ENCODE results near the gene TRMT11.
"Not testable (repeated sequence)": the region's sequence is repeated elsewhere in the genome, so short reads cannot be mapped to it uniquely, and the experiment has no call there.

Gene TRMT11

GRCh38 chr6:125956506-125957390, 29.6 kb upstream of the TRMT11 start, which contains the start of gene HINT3:
Gene HINT3 (plus strand): TSS chr6:125956770. CDS start chr6:125956978, 208 bp downstream.
- DNase-seq = peak; percentile 93

DNA sequence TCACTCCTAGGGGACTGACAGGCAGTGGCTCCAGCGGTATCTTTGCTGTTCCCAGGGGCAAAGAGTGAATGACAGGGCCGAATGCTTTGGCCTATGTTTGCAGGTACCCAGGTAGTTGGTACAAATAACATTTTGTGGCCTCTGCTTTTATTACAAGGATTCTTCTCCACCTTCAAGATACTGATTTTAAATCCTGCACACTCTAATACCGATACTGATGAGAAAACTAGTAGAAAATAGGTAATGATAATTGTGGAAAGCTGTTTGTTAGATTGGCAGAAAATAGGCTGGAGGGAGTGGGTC, 29.0 kb upstream of the TRMT11 start:
- no peak for DNase-seq

- DNase-seq = no peak
These were observed 28.5 kb upstream of the TRMT11 start for GRCh38 chr6:125957845-125958244.

- no peak for DNase-seq
These were observed 27.3 kb upstream of the TRMT11 start for GRCh38 chr6:125959041-125959440.

- DNase-seq = no peak
These were observed 25.2 kb upstream of the TRMT11 start for GRCh38 chr6:125961117-125961516.

- DNase-seq = no peak
These were observed 23.3 kb upstream of the TRMT11 start for GRCh38 chr6:125962900-125963497.

DNA sequence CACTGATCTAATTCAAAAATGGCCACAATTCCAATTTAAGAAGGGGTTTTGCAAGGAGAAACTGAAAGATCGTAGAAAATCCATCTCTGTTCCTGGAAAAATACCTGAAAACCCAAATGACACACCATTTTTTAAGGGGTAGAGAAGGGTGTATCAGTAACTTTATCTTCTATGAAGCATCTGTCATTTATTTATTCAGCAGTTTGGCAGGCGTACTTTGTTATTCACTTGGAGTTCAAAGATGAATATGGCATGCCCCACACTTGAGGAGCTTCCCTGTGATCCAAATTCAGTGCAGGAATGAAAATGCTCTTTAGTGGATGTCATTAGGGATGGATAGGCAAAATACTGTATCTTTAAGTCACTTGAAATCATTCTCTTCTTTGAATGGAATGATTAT, 22.5 kb upstream of the TRMT11 start:
- DNase-seq = no peak

DNA sequence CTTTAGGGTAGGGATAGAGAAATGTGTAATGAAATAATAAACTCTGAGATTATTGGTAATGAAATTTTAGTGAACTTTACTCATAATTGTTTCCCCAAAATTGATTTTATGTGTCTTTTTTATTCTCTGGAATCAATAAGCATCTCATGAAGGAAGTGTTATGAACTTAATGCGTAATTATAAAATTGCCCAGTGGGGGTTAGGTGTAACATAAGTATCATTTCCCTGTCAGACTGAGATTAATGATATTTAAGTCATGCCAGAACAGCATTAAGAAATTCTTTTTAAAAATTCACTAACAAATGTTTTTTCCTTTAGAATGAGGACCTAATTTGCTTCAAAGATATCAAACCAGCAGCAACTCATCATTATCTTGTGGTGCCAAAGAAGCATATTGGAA, 19.8 kb upstream of the TRMT11 start:
- no peak for DNase-seq

GRCh38 chr6:125968493-125968892, 17.8 kb upstream of the TRMT11 start:
- DNase-seq = no peak

DNA sequence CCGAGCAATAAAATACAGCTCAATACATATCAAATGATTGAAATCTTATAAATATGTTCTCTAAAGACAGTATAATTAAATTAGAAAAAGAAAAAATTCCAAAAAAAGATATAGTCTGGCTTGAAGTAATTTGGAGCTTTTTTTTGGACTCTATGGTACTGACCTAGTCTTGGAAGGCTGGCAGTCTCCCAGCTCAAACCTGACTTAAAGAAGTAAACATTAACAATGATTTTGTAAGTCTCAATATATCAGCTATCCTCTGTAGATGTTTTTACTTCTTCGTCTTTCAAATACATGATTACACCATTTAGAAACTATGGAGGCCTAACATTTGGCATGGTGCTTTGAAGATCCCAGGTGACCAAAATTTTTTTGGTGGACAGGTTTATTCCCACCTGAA, 15.6 kb upstream of the TRMT11 start:
- DNase-seq = no peak

DNA sequence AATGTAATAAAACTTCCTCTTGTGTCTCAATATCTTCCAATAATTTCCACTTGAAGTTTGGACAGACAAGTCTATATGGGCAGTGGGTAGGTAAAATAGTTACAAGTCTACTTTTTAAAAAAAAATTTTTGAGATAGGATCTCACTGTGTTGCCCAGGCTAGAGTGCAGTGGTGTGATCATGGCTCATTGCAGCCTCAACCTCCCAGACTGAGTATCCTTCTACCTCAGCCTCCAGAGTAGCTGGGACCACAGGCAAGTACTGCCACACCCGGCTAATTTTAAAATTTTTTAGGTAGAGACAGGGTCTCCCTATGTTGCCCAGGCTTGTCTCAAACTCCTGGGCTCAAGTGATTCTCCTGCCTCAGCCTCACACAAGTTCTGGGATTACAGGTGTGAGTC, 13.9 kb upstream of the TRMT11 start:
- DNase-seq = not testable (repeated sequence)

GRCh38 chr6:125974214-125974866, 12.0 kb upstream of the TRMT11 start:
- no peak for DNase-seq

GRCh38 chr6:125979101-125979500, 7.2 kb upstream of the TRMT11 start:
- no peak for DNase-seq

DNA sequence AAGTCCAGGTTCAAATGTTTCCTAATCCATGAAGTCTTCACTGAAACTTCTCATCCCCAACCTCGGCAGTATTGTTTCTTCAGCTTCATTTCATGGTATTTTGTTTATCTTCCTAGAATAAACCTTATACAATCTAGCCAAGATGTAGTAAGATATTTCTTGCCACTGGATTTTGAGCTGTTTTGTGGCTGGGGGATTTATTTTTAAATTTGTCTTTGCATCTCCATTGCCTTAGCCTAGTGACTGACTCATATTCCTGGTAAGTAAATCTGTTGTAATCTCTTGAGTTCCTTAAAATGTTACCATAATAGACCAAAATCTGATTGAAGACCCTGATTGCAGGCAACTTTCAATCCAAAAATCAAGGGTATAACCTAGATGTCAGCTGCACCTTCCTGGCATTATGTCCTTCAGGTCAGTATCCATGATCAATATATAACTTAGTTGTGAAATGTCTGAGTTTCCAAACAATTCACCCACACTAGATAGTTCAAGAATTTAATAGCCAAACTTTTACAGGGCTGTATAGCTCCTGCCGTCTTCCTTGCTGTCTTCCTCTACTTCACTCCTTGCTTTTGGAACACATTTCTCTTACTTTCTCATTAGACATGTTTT, 4.7 kb upstream of the TRMT11 start:
- DNase-seq = no peak

GRCh38 chr6:125983246-125983945, 2.9 kb upstream of the TRMT11 start:
- no peak for DNase-seq

GRCh38 chr6:125984311-125984710, 2.0 kb upstream of the TRMT11 start:
- no peak for DNase-seq

- DNase-seq = no peak
These were observed 818 bp upstream of the TRMT11 start for GRCh38 chr6:125985522-125985921.

DNA sequence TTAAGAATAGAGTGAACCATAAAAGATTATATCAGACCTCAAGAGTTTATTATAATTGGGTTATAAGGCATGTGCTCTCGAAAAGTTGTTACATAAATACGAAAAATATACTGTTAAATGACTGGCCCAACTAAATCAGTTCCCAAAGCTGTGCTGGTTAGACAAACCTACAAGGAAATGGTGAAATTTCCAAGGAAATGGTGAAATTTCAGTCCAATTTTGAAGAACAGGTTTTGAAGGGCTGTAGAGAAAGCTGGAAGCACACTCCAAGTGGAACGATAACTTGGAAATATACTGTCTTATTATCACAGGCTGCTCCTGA, 400 bp upstream of the TRMT11 start:
- no peak for DNase-seq

DNA sequence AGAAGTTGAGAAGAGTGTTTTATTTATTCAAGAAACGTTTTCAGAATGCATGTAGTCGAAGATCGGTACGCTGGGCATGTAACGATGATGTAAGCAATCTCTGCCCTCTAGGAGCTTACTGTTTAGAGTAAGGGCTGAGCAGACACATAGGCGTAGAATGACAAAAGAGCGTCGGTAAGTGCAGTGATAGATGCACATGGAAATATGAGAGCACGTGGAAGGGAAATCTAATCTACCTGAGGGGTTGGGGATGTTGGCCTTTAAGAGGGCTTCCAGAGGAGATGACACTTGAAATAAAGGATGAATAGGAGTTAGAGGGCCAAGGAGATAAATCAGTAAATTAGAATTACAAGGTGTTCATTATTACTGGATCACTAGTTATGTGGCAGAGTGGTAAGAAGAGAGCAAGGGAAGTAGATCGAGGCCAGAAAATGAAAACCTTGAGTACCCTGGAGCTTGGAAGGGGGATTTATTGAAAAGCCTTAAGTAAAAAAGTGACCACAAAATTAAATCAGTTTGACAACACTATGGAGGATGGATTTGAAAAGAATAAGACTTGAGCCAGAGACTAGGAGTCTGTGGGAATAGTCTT, 782 bp downstream of the TRMT11 start:
- no peak for DNase-seq

GRCh38 chr6:125988280-125988679, 1.9 kb downstream of the TRMT11 start:
- no peak for DNase-seq

DNA sequence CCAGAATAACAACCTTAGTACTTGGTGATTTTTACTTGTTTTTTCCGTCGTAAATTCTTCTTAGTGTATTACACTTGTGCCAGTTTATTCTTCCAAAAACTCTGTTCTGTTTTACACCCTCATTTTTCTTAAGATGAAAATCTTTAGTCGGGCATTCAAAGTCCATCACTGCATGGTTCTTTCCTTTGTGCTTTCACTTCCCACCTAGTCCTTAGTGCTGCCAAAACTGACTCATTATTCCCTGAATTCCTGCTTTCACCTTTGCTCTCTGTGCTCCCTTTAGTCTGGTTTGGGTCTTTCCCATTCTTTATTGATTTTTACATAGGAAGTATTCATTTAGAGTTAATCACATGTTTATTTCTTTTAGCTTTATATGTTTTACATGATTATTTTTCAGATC, 3.3 kb downstream of the TRMT11 start:
- no peak for DNase-seq

DNA sequence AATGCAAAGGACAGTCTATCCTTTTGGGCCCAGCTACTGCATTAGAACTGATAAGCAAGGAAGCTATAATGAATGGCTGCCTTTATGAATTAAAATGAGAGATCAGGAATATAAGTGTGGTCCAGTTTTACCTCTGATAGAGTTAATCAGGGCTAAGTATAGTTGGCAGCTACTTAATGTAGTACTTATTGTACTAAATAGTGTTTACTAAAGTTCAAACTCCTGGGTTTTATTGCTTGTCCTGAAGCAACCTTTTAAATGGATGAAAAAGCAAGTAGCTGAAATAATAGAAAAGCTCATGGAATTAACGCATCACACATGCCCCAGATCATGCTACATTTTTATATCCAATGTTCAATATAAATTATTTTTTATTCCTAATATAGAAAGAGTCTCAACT, 5.3 kb downstream of the TRMT11 start:
- no peak for DNase-seq

Data from activated effector memory CD4-positive, alpha-beta T cell treated with Interleukin-2 at 50 U/mL for 16 hours (primary cell).